ENCODE data around the gene DPPA4. TPM values are rescaled to one million over a fixed set of nuclear protein-coding genes. Genes with fewer than 3 reads are reported as not detected.

DPPA4 gene
- polyA plus RNA-seq, 1 experiment = not detected

GRCh38 chr3:109351231-109351630 lies 13.9 kb upstream of the DPPA4 start:
- Histone ChIP-seq H3K27me3 (ENCODE audit: control insufficient read depth, insufficient read depth, low read length) (no peaks in the 10 kb centered on the region), H3K4me3 (ENCODE audit: low read depth, low read length) (no peak overlapping the region), H3K36me3 (ENCODE audit: control insufficient read depth, insufficient read depth, low read length) (no peaks in the 10 kb centered on the region)
- POLR2A ChIA-PET = no interaction called here
- no peak for DNase-seq (ENCODE audit: low read depth)
- CTCF ChIA-PET = no interaction called here
- no peak for TF ChIP-seq CTCF (IDR thresholded peaks at IDR 0.05; ENCODE audit: insufficient read depth, low read depth, low read length)

GRCh38 chr3:109346770-109347295 lies 9.5 kb upstream of the DPPA4 start:
- no peak for TF ChIP-seq CTCF (IDR thresholded peaks at IDR 0.05; ENCODE audit: insufficient read depth, low read depth, low read length)
- CTCF ChIA-PET = no interaction called here

GRCh38 chr3:109346099-109346498 lies 8.8 kb upstream of the DPPA4 start:
- no peaks in the 10 kb centered on the region for H3K36me3 ChIP-seq (ENCODE audit: control insufficient read depth, insufficient read depth, low read length)
- no peak for TF ChIP-seq CTCF (IDR thresholded peaks at IDR 0.05; ENCODE audit: insufficient read depth, low read depth, low read length)
- DNase-seq (ENCODE audit: low read depth) = no peak
- H3K4me3 ChIP-seq (ENCODE audit: low read depth, low read length) = no peak overlapping the region
- CTCF ChIA-PET = no interaction called here
- H3K27me3 ChIP-seq (ENCODE audit: control insufficient read depth, insufficient read depth, low read length) = no peaks in the 10 kb centered on the region
- POLR2A ChIA-PET = no interaction called here

More at GRCh38 chr3:109346770-109347295, 9.5 kb upstream of the DPPA4 start:
- POLR2A ChIA-PET = no interaction called here
- no peaks in the 10 kb centered on the region for H3K36me3 ChIP-seq (ENCODE audit: control insufficient read depth, insufficient read depth, low read length)
- no peak for DNase-seq (ENCODE audit: low read depth)
- H3K4me3 ChIP-seq (ENCODE audit: low read depth, low read length) = no peak overlapping the region
- no peaks in the 10 kb centered on the region for H3K27me3 ChIP-seq (ENCODE audit: control insufficient read depth, insufficient read depth, low read length)

- TF ChIP-seq CTCF (IDR thresholded peaks at IDR 0.05; ENCODE audit: insufficient read depth, low read depth, low read length) = no peak
Observed at GRCh38 chr3:109339714-109340648, 2.6 kb upstream of the DPPA4 start.

GRCh38 chr3:109339197-109339596 lies 1.9 kb upstream of the DPPA4 start:
- H3K4me3 ChIP-seq (ENCODE audit: low read depth, low read length) = no peak overlapping the region
- ChIA-PET CTCF (no interaction called here), POLR2A (no interaction called here)
- DNase-seq (ENCODE audit: low read depth) = no peak
- TF ChIP-seq CTCF (IDR thresholded peaks at IDR 0.05; ENCODE audit: insufficient read depth, low read depth, low read length) = no peak
- no peaks in the 10 kb centered on the region for H3K27me3 ChIP-seq (ENCODE audit: control insufficient read depth, insufficient read depth, low read length)
- no peaks in the 10 kb centered on the region for H3K36me3 ChIP-seq (ENCODE audit: control insufficient read depth, insufficient read depth, low read length)

More at GRCh38 chr3:109339714-109340648, 2.6 kb upstream of the DPPA4 start:
- POLR2A ChIA-PET = no interaction called here
- DNase-seq (ENCODE audit: low read depth) = no peak
- Histone ChIP-seq H3K4me3 (ENCODE audit: low read depth, low read length) (no peak overlapping the region), H3K27me3 (ENCODE audit: control insufficient read depth, insufficient read depth, low read length) (no peaks in the 10 kb centered on the region), H3K36me3 (ENCODE audit: control insufficient read depth, insufficient read depth, low read length) (no peaks in the 10 kb centered on the region)
- CTCF ChIA-PET = no interaction called here
